ENCODE results near the gene RAD51B. TPM values are rescaled to one million over a fixed set of nuclear protein-coding genes. Genes with fewer than 3 reads are reported as not detected.

The RAD51B gene
- total RNA-seq, 1 experiment from 2014 or later = 20.0 TPM

GRCh38 chr14:68297876-68298468, 478.4 kb downstream of the RAD51B start:
- ATAC-seq = no peak
- H3K9me3 ChIP-seq (ENCODE audit: control insufficient read depth in 1 of 2, insufficient read depth in 1 of 2, low read depth in 1 of 2, low read length in 2 of 2) = peaks cover 0 to 5% of the 10 kb centered on the region in 2 experiments; a peak in 1 of 4 replicates
- no peak overlapping the region for H3K4me3 ChIP-seq (replicated peaks in 1 of 2; ENCODE audit: low read depth in 1 of 2, low read length in 2 of 2)
- no peaks in the 10 kb centered on the region for H3K9me2 ChIP-seq (ENCODE audit: insufficient read depth)
- no peaks in the 10 kb centered on the region for H3K79me2 ChIP-seq (ENCODE audit: insufficient read depth, low read length)
- no peak for DNase-seq (ENCODE audit: low read depth, low spot score)
- ChIA-PET CTCF (no interaction called here), RAD21 (ENCODE audit: low non-redundant PET in 1 of 2, low total read pairs in 2 of 2, uncharacterized antibody in 2 of 2, unreplicated experiment in 2 of 2) (interaction anchor here in 1 of 2 experiments (1.1 kb wide), 1 partner anchor 65 kb away, joined by 3 read pairs; no protein-coding TSS in a partner anchor), POLR2A (interaction anchor here (1.2 kb wide), 1 partner anchor 490 kb away, joined by 3 read pairs; no protein-coding TSS in a partner anchor)
- H3K9ac ChIP-seq (ENCODE audit: low read length) = no peak overlapping the region
- H4K20me1 ChIP-seq (ENCODE audit: insufficient read depth) = no peaks in the 10 kb centered on the region
- H3K27me3 ChIP-seq (ENCODE audit: insufficient read depth, low read length) = no peaks in the 10 kb centered on the region
- peak overlapping the region; percentile 11; the same call in 1 of the 2 replicates for H3K27ac ChIP-seq (ENCODE audit: low read depth, low read length)
- no peak overlapping the region for H2AFZ ChIP-seq (ENCODE audit: low read depth, low read length, poor library complexity, severe bottlenecking)
- no peaks in the 10 kb centered on the region for H3K36me3 ChIP-seq (ENCODE audit: control insufficient read depth in 1 of 2, insufficient read depth in 2 of 2, low read length in 2 of 2)
- H3K4me2 ChIP-seq (ENCODE audit: low read length) = no peak overlapping the region
- intact Hi-C loops (cut with micrococcal nuclease) = no loop called here
- no TSS peak for BruUV-seq (replicated peaks)
- TF ChIP-seq RAD21 (IDR thresholded peaks at IDR 0.05; ENCODE audit: low read depth) = peak; percentile 59
- no peak for TF ChIP-seq POLR2A (IDR thresholded peaks at IDR 0.05; ENCODE audit: borderline replicate concordance, extremely low read depth, insufficient read depth, insufficient read length)
- TF ChIP-seq CTCF (IDR thresholded peaks at IDR 0.05 in 2 of 3, conservative IDR thresholded peaks at IDR 0.05 in 1 of 3; ENCODE audit: borderline replicate concordance in 1 of 3, insufficient read depth in 1 of 3, low read depth in 2 of 3, low read length in 2 of 3) = 0 out of 6 replicates have a peak, but pooled peaks of 1 of the 3 experiments have one; percentile 14
- peaks cover 39 to 45% of the 10 kb centered on the region in 2 experiments for H3K4me1 ChIP-seq (ENCODE audit: control insufficient read depth in 1 of 2, insufficient read depth in 2 of 2, low read length in 2 of 2)

- POLR2A ChIA-PET = no interaction called here
- no peak overlapping the region for H3K4me2 ChIP-seq (ENCODE audit: low read length)
- no TSS peak for BruUV-seq (replicated peaks)
- H2AFZ ChIP-seq (ENCODE audit: low read depth, low read length, poor library complexity, severe bottlenecking) = no peak overlapping the region
- H3K9me2 ChIP-seq (ENCODE audit: insufficient read depth) = no peaks in the 10 kb centered on the region
- peaks cover 17 to 20% of the 10 kb centered on the region in 2 experiments for H3K4me1 ChIP-seq (ENCODE audit: control insufficient read depth in 1 of 2, insufficient read depth in 2 of 2, low read length in 2 of 2)
- intact Hi-C loops (cut with micrococcal nuclease) = no loop called here
- H3K27me3 ChIP-seq (ENCODE audit: insufficient read depth, low read length) = no peaks in the 10 kb centered on the region
- CTCF ChIA-PET = no interaction called here
- H3K79me2 ChIP-seq (ENCODE audit: insufficient read depth, low read length) = no peaks in the 10 kb centered on the region
- TF ChIP-seq FOSL1 (IDR thresholded peaks at IDR 0.05; ENCODE audit: low read depth) (no peak), EZH2 (IDR thresholded peaks at IDR 0.05) (no peak), REST (IDR thresholded peaks at IDR 0.05; ENCODE audit: low read depth) (no peak), CBX3 (IDR thresholded peaks at IDR 0.05; ENCODE audit: low read depth) (no peak), ATF3 (IDR thresholded peaks at IDR 0.05) (no peak)
- H3K36me3 ChIP-seq (ENCODE audit: control insufficient read depth in 1 of 2, insufficient read depth in 2 of 2, low read length in 2 of 2) = no peaks in the 10 kb centered on the region
- RAD21 ChIA-PET (ENCODE audit: low non-redundant PET in 1 of 2, low total read pairs in 2 of 2, uncharacterized antibody in 2 of 2, unreplicated experiment in 2 of 2) = no interaction called here
- H3K9me3 ChIP-seq (ENCODE audit: control insufficient read depth in 1 of 2, insufficient read depth in 1 of 2, low read depth in 1 of 2, low read length in 2 of 2) = peaks cover 0 to 5% of the 10 kb centered on the region in 2 experiments; a peak in 1 of 4 replicates
- ATAC-seq (no peak), DNase-seq (ENCODE audit: low read depth, low spot score) (no peak)
- no peak overlapping the region for H3K27ac ChIP-seq (ENCODE audit: low read depth, low read length)
- no peak overlapping the region for H3K9ac ChIP-seq (ENCODE audit: low read length)
- no peaks in the 10 kb centered on the region for H4K20me1 ChIP-seq (ENCODE audit: insufficient read depth)
- no peak overlapping the region for H3K4me3 ChIP-seq (replicated peaks in 1 of 2; ENCODE audit: low read depth in 1 of 2, low read length in 2 of 2)
These were observed 481.0 kb downstream of the RAD51B start for GRCh38 chr14:68300608-68301007.

Measured in HCT116 (cell line).